Hematopoietic multipotent progenitor cell treated with erythropoietin and hydrocortisone succinate and interleukin-3 and kit ligand, for 17 days (in vitro differentiated cells): ENCODE measurements around the gene SMIM24.
"Not testable (repeated sequence)": the region's sequence is repeated elsewhere in the genome, so short reads cannot be mapped to it uniquely, and the experiment has no call there.

Experiments
- DNase-seq: peaks from one replicate; pipeline ENCODE4 v3.0.0-alpha.2; 2015; ENCODE audit warnings: low spot score

The SMIM24 gene

GRCh38 chr19:3514930-3515329 is 34.6 kb upstream of the SMIM24 start:
- DNase-seq = no peak

GRCh38 chr19:3513229-3514140 is 33.2 kb upstream of the SMIM24 start:
- no peak for DNase-seq

DNA sequence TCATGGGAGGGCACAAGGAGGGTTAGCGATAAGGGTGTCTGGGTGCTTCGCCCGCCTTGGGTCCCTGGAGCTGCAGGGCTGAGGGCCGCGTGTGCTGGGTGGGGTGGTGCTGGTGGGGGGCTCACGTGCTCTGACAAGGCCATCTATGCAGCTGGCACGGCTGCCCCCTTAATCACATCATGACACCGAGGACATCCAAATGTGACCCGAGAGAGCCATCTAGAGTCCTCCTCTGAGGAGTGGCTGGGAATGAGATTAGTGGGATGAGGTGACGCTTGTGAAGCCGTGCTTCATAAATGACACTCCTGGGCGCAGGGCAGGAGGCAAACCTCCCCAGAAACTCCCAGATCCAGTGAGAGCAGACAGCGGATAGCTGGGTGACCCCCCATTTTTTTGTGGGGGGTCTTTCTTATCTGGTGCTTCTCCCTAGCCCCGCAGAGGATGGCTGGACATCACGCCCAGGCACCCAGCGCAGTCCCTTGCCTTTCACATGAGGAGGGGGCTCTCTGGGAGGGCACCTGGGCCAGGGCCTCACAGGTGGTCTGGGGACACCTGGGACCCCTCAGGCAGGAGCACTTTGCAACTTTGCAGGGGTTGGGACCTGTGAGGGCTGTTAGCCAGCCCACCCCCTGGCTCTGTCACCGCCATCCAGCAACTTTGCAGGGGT is 32.4 kb upstream of the SMIM24 start:
- peak; percentile 29 for DNase-seq

DNA sequence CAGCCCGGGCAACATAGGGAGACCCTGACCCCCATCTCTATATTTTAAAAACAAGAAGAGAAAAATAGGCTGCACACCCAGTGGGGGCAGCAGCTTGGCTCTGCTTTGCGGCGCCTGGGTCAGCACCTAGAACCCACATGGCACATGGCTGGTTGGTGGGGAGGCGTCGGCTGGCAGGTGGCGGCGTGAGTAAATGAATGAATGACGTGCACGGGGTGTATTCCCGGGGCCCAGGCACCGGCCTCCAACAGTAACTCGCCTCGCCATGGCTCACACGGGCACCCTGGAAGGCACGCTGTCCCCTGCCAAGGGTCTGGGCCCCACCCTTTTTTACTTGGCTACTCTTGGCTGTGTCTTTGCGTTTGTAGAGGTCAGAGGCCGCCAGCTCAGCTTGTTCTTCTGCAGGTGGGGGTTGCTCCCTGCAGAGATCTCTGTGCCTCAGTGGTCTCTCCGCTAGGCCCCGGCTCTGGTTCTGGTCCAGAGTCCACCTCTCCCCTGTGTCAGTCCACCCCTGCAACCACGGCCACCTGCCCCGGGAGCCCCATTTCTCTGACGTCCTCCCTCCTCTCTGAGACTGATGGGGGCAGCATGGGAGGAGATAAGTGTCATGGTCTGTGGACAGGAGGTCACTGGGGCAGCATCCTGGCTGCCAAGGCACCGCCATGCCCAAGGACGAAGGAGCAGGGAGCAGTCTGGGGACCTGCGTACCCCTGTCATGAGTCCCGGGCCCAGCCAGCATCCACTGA is 31.4 kb upstream of the SMIM24 start:
- no peak for DNase-seq

DNA sequence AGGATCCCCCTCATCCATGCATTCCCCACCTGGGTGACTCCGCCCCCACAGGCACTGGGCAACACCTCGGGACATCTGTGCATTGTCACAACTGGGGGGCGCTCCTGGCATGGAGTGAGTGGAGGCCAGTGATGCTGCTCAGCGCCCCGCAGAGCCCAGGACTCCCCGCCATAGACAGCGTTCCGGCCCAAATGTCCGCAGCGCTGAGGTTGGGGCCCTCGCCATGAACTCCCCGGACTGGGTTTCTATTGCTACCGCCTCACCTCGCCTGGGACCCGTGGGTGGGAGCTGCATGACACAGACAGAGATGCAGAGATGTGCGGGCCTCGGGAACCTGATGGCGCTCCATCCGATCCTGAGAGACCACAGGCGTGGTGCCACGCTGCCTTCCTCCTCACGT is 30.4 kb upstream of the SMIM24 start:
- no peak for DNase-seq

- DNase-seq = no peak
Measured at GRCh38 chr19:3509566-3509989, 29.3 kb upstream of the SMIM24 start.

DNA sequence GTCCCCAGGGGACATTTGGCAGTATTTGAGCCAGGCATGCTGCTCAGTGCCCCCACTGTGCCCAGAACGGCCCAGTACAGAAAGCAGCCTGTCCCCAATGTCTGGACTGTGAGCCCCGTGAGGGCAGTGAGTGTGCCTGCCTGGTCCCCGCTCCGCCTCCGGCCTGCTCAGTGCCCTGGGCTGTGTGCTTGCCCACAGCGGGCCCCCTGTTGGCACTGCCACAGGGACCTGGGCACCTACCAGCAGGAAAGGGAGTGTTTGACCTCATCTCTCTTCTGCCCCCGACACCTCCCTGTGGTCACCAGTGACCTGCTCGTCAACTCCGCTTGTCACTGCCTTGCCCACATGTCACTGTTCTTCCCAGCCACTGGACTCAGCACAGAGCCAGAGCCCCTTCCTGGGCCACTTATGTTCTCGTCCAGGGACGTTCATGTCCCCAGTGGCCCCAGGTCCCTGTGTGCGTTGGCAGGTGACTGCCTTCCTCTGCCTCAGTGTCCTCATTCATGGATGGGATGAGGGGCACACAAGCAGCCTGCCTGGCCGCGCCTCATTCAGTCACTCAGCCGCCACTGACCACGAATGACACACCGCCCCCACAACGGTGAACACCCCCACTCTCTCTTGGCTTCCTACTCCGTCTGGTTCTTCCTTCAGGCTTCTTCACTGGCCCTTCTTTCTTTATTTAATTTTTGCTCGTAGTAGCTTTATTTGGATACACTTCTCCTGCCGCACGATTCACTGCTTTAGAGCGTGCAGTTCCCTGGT is 28.6 kb upstream of the SMIM24 start:
- DNase-seq = no peak

DNA sequence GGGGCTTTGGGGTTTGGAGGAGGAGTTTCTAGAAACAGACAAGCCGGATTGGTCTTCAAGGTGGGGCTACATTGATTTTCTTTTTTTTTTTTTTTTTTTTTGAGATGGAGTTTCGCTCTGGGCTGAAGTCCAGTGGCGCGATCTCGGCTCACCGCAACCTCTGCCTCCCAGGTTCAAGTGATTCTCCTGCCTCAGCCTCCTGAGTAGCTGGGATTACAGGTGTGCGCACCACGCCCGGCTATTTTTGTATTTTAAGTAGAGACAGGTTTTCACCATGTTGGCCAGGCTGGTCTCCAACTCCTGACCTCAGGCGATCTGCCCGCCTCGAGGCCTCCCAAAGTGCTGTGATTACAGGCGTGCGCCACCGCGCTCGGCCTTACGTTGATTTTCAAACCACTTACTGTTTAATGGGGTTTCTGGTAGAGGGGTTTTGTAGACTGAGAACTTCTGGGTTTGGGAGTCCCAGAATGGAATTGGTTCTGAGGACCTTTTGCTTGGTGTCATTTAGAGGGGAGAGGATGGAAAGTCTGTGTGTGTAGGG is 27.9 kb upstream of the SMIM24 start:
- DNase-seq = not testable (repeated sequence)

DNA sequence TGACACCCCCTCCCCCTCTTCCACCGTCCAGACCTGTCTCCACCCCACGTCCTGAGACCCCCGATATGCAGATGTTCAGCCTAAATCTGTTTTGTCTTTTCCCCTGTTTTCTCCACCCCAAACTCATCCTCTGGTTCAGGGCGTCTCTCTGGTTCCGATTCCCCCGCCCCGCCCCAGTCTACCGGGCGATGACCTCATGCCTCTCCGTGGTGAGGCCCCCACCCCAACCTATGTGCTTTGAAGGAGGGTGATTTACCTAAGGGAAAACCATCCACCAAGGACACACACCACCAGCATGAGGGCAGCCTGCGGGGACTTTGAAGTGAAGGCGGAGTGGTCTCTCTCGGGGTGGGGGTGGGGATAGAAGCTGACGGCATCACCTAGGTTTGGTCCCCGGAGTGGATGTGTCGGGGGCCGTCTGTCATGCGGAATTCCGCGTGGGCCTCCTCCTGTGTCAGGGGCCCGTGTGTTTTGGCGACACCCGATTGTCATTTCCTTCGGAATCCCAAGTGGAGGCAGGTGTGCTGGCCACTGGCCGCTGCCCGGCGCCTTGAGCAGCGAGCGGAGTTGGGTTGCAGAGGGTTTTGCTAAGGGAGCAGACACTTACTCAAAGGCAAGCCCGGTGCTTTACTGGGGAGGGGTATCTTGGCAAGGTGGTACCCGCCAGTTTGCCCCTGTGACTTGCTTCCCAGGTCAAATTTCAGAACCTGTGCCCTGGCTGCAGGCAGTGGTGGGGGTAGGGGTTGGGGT is 27.2 kb upstream of the SMIM24 start:
- DNase-seq = peak; percentile 47

- DNase-seq = peak; percentile 53
Measured at GRCh38 chr19:3506384-3507340, 26.3 kb upstream of the SMIM24 start.

DNA sequence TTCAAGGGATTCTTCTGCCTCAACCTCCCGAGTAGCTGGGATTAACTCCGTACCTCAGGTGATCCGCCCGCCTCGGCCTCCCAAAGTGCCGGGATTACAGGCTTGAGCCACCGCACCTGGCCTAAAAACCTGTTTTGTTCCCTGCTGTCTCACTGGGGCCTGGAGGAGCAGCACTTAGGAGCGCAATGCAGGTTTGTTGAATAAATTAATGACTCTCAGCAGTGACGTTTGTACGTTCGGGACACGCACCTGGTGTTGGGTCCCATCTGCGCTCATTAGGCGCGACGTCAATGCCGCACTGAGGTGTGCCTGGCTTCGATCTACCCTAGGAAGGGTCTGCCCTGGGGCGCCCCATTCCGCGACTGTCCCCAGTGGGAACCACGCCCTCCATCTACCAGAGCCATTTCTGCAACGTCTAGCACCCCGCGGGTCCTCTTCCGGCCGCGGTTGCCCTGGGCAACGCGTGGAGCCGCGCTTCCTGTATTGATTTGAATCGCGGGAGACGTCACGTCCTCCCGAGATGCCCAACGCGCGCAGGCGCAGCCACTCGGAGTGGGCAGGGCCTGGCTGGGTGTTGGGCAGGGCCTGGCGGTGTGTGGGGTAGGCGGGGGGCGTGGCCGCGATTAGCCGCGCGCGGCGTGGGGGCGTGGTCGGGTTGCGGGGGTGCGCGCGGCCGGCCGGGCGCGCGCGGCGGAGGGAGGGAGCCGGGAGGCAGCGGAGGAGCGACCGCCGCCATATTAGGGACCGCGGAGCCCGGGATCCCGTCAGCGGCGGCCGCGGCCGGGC is 25.5 kb upstream of the SMIM24 start, which contains the start of gene FZR1:
Gene FZR1, plus strand, starts transcription at position 714 of the 786 bp plus-strand sequence. CDS start 16,679 bp downstream, outside the sequence.
- peak; percentile 100 for DNase-seq

- peak; percentile 70 for DNase-seq
Measured at GRCh38 chr19:3504735-3505134, 24.4 kb upstream of the SMIM24 start.

- peak; percentile 99 for DNase-seq
Measured at GRCh38 chr19:3503036-3503572, 22.8 kb upstream of the SMIM24 start.

DNA sequence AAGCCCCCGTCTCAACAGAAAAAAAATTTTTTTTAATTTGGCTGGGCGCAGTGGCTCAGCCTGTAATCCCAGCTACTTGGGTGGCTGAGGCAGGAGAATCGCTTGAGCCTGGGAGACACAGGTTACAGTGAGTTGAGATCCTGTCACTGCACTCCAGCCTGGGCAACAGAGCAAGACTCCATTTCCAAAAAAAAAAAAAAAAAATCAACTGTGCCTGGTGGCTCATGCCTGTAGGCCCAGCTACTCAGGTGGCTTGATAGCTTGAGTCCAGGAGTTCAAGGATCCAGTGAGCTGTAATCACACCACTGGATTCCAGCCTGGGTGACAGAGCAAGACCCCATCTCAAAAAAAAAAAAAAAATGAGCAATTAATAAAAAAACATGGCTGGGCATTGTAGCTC is 21.5 kb upstream of the SMIM24 start:
- DNase-seq = peak; percentile 42

GRCh38 chr19:3500429-3501101 is 20.2 kb upstream of the SMIM24 start, which contains the start of gene DOHH:
Gene DOHH (minus strand): TSS chr19:3500674. CDS start chr19:3496814, 3,860 bp downstream.
- peak; percentile 100 for DNase-seq

- peak; percentile 26 for DNase-seq
Measured at GRCh38 chr19:3499738-3500428, 19.6 kb upstream of the SMIM24 start.
